NCI-H128 (cell line): ENCODE results near the gene MARK2.

Experiments
- DNase-seq: peaks from one replicate; lab custom pipeline; 2025; ENCODE audit not compliant: unreplicated experiment; lab: John Stamatoyannopoulos, UW

The MARK2 gene

DNA sequence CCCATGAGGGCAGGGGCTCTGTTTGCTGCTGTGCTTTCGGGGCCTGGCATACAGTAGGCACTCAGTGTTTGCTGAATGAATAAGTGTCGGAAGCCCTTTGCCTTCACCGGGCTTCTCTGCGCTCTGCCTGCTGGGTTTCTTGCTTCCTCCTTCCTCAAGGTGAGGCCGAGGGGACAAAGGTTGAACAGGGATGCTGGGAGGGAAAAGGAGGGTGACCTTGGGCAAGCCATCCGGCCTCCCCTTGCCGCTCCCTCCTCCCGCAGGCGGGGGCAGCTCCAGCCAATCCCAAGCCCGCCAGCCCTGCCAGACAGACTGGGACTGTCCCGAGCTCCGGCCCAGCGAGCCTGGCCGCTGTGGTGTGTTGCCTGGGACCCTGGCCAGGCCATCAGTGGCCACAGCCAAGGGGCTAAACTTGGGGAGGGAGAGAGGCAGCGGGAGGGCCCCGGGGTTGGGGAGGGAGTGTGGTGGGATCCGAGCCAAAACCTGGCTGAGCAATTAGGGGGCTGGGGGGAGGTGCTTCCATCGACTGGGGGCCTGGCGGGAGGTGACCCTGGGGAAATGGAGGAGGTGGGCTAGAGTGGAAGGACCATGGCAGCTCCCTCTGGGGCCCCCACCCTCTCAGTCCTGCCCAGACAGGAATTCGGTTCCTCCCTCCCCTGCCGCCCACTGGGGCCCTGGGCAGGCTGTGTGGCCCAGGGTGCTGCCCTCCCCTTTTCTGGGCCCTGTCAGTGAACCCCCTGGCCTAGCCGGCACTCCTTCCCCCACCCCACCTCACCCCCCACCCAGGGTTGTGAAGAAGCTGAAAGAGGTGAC lies 81.4 kb downstream of the MARK2 start:
- no peak for DNase-seq

DNA sequence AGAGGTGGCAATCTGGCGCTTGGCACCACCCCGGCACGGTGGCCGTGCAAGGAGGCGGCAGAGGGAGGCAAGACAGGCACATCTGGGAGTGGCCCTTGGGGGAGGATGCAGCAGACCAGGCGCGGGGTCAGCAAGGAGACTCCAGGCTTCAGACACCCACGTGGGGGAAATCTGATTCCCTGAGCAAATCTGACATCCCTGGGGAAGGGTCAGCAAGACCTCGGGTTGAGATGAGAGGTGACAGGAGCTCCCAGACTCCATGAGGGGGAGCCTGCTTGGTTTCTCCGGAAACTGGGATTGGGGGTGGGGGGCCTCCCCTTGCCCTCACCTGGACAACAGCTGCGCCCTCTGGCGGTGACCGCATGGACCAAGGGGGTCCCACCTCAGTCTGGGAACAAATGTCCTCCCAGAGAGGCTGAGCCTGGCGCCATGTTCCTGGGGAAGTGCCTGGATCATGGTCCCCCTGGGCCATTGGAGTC lies 82.1 kb downstream of the MARK2 start:
- DNase-seq: no peak

DNA sequence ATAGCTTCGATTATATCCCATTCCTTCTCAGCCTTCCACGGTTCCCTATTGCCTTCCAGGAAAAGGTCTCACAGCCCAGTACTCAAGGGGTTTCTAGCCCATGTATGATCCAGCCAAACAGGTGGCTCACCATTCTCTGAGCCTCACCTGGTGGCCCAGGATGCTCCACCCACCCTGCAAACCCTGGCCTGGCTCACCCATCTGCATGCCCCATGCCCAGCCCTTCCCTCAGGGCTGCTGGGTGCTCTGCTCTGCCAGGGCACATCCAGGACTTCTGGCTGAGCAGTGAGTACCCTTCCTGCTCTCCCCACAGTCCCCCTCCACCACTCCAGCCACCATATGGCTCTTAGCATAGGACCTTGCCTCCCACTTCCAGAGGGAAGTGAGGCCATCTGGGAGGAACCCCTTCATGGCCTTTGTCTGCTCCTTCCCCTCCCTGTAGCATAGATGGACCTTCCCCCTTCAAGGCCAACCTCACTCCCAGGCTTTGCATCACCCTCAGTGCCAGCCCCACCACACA lies 83.8 kb downstream of the MARK2 start:
- DNase-seq: no peak

DNA sequence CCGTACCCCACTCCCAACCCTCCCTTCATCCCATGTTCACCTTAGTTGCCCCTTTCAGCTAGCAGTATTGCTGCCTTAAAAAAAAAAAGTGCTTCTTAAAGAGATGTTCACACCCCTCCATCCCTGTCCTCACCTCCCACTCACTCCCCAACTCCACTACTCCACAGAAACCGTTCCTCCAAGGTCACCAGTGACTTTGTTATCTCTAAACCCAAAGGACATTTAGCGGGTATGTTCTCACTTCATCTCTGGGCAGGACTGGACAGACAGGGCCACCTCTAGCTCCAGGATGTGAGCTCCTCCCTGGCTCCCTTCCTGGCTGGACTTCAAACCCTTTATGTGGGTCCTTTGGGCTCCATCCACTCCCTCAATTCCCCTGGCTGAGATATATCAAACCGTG lies 84.4 kb downstream of the MARK2 start:
- DNase-seq: no peak

DNA sequence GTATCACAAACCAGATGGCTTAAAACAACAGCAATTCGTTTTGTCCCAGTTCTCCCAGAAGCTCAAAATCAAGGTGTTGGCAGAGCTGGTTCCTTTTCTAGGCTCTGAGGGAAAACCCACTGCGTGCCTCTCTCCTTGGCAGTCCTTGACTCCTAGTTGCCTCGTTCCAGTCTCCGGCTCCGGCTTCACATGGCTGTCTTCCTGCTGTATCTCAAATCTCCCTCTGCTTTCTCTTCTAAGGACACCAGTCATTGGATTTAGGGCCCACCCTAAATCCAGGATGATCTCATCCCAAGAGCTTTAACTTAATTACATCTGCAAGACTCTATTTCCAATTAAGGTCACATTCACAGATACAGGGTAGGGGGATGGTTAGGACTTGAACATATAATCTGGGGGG lies 90.7 kb downstream of the MARK2 start:
- no peak for DNase-seq

- DNase-seq: no peak
Measured at GRCh38 chr11:63931045-63931444, 92.1 kb downstream of the MARK2 start.

DNA sequence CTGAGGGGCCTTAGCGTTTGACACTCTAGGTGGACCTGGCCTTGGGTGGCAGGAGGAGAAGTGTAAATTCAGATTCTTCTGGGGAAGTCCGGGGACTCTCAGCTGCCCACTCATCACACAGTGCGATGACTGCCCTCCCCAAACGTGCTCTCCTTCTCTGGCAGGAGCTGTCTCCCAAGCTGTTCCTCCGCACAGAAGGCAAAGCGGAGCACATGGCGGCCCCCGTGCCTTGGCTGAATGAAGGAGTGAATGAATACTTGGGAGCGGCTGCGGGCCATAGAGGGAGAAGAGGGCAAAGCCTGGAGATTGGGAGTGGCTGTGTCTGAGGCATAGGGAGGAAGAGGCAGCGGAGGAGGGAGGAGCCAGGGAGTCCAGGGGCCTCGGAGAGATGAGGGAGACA lies 93.0 kb downstream of the MARK2 start:
- no peak for DNase-seq

DNA sequence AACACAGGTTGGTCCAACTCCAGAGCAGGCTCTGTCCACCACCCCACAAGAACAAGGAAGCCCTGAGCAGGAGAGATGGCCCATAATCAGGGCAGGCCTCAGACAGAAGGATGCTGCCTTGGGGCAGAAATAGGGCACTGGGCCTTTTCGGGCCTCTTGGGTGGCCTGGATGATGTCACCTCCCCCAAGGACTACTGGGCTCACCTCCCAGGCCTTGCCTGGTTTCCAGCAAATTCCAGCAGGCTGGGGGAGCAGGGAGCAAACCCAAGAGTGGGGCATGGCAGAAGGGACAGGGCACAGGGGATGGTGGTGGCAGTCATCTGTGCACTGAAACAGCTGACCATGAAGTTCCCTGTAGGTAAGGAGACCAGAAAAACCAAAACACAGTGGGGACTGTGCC lies 94.5 kb downstream of the MARK2 start:
- no peak for DNase-seq

- no peak for DNase-seq
Measured at GRCh38 chr11:63937713-63938478, 99.0 kb downstream of the MARK2 start.

- DNase-seq: peak; percentile 95
Measured at GRCh38 chr11:63938479-63939396, 99.8 kb downstream of the MARK2 start, which contains the start of gene NAA40. TSS of gene NAA40 (plus strand) at chr11:63939002. CDS start at chr11:63939097, 95 bp downstream.

GRCh38 chr11:63939397-63939891 lies 100.5 kb downstream of the MARK2 start:
- DNase-seq: no peak

- no peak for DNase-seq
Measured at GRCh38 chr11:63940786-63941185, 101.9 kb downstream of the MARK2 start.

DNA sequence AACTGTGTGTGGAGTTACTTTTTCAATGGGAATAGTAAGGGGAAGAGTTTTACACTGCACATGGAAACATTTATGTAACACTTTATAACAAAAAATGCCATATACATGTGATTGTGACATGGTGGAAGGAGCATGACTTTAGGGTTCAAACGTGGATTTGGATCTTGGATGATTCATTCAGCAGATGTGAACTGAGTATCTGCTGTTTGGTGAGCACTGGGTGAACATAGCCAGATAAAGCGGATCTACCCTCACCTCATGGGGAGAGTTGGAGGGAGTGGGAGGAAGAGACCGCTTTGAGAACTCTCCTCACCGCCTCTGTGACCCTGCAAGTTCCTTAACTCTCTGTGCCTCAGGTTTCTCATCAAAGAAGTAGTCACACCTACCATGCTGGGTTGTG lies 103.0 kb downstream of the MARK2 start:
- DNase-seq: no peak

DNA sequence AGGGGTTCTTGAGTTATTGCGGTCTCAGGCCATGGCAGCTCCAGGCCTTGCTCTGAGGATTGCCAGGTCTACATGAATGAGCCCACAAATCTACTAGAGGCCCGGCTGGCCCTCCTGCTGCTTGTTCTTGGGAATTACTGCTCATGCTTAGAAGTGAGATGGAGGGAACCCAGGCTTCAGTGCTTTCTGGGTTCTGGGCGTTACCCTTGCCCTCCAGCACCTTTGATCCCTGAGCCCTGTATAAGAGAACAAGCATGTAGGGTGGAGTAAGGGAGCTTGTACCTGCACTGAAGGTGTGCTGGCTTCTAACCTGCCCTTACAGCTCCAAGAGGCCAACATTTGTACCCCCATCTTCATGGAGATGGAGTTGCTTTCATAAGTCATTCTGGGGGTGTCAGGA lies 103.9 kb downstream of the MARK2 start:
- DNase-seq: no peak

DNA sequence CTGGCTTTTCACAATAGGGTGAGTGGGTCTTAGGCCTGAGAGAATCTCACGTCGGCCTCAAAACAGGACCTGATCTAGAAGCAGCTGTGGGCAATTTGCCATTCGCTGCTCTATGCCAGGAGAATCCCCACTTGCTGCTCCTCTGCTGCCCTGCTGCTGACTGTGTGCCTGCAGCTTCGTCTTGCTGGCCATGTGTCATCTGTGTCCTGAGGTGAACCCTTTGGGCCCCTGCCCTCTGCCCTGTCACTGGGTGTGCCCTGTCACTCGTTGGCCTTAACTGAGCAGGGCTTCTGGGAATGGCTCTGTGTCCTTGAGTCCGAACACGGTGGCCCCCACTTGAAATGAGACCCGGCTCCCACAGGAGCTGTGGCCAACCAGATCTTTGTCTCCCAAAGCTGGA lies 106.1 kb downstream of the MARK2 start:
- DNase-seq: no peak

DNA sequence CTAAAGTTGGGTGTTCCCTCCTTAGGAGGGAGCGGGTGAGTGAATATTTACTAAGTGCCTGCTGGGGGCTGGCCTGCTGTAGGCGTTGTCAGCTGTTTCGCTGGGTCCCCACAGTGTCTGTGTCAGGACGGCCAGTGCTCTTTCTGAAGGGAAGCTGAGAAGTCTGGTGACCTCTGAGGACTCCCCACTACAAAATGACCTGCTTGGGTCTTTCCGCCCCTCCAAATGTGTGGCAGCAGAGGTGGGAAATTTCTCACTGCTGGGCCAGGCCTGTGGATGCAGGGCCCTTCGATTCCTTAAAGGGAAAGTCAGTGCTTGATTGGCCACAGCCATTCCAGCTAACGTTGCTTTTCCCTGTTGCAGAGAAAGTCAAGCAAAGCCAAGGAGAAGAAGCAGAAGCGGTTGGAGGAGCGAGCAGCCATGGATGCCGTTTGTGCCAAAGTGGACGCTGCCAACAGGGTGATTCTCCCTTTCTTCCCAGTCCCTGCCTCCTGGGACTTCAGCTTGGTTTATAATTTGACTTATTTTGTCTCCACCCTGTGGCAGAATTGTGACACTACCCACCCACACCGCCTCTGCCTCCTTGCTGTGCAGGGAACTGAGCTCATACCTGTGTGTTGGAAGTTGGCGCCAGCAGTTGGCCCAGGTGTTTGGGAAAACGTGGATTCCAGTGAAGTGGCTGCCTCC lies 106.7 kb downstream of the MARK2 start:
- DNase-seq: peak; percentile 49

DNA sequence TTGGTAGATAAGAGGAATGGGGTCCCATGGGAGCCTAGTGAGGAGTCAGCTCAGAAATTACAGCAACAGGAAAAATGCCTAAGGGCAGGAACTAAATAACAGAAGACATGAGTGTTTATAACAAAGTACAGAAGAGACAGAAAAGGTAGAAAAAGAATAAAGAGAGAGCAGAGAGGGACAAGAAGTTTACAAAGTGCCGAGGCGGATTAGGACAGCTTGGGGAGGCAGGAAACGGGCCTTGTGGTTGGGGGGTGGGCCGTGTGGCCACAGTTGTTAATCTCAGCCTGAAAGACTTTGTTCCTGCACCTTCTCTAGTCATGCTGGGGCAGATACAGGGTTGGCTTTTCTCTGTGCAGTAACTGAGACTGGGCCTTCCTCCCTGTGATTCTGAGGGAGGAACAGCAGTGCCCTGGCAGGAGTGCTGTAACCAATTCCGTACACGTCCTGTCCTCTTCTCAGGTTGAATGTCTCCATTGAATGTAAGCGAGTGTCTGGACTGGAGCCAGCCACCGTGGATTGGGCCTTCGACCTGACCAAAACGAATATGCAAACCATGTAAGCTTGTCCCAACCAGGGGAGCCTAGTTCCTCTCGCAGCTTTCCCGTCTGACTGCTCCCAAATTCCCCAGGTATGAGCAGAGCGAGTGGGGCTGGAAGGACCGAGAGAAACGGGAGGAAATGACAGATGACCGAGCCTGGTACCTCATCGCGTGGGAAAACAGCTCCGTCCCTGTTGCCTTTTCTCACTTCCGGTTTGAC lies 113.0 kb downstream of the MARK2 start:
- no peak for DNase-seq

DNA sequence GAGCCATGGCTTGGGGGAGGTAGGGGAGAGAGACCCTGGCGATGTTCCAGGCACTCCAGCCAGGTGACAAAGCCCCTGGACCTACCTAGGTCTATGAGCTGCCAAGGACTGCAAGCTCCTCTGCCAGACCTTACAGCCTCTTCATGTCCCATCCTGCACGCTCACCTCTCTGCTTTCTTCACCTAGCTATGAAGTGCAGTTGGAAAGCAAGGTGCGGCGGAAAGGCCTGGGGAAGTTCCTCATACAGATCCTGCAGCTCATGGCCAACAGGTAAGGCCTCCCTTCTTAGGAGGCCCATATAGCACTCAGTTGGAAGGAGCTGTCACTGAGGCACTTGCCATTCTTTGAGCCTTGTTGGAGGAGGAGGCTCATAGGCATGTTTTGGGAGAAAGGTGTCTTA lies 113.7 kb downstream of the MARK2 start:
- DNase-seq: no peak

DNA sequence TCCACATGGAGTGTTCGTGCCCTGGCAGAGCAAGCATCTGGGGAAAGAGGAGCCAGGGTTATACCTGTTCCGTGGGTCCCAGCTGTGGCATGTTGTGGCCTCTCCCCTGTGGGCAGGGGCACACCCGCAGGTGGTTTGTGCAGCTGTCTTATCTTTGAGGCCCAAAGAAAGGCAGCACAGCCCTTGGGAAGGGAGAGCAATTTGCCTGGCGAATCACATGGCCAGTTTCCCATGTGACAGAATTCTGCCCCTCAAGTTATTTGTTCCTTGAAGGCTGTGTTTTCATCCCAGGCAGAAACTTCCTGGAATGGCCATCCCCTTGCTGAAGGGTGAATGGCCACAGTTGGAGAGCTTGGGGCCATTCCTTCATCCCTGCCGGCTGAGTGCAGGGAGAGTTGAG lies 119.1 kb downstream of the MARK2 start:
- no peak for DNase-seq
